Karpas-422 (cell line): ENCODE results near the gene TMEM170B. TPM values are rescaled to one million over a fixed set of nuclear protein-coding genes. Genes with fewer than 3 reads are reported as not detected.

Source experiments
- DNase-seq: peaks from one replicate; pipeline ENCODE4 v3.0.0-alpha.2; 2015
- H2AFZ ChIP-seq: fragments of 200-600 bp; sonication (generic); 2 replicates; pipeline ENCODE4 v1.6.1; 2014; ENCODE audit warnings: antibody characterized with exemption, low read length, mixed read lengths
- H3K27ac ChIP-seq: fragments of 200-600 bp; sonication (generic); 2 replicates; pipeline ENCODE4 v1.5.1; 2014; ENCODE audit warnings: mild to moderate bottlenecking, low read length, moderate library complexity
- H3K27me3 ChIP-seq: fragments of 200-600 bp; sonication (generic); 2 replicates; pipeline ENCODE4 v1.6.1; 2014; ENCODE audit warnings: low read length, mixed read lengths
- H3K36me3 ChIP-seq: fragments of 200-600 bp; sonication (generic); 2 replicates; pipeline ENCODE4 v1.6.1; 2014; ENCODE audit warnings: low read length, mixed read lengths; ENCODE audit not compliant: insufficient read depth
- H3K4me1 ChIP-seq: fragments of 200-600 bp; sonication (generic); 2 replicates; pipeline ENCODE4 v1.6.1; 2014; ENCODE audit warnings: mild to moderate bottlenecking, low read length, mixed read lengths
- H3K4me2 ChIP-seq: fragments of 200-600 bp; sonication (generic); 2 replicates; pipeline ENCODE4 v1.6.1; 2014; ENCODE audit warnings: low read length, low read depth, mild to moderate bottlenecking; ENCODE audit not compliant: poor library complexity, severe bottlenecking
- H3K4me3 ChIP-seq: fragments of 200-600 bp; sonication (generic); 2 replicates; pipeline ENCODE4 v1.5.1; 2014; ENCODE audit warnings: mild to moderate bottlenecking, antibody characterized with exemption, low read length, mixed read lengths
- H3K79me2 ChIP-seq: fragments of 200-600 bp; sonication (generic); 2 replicates; pipeline ENCODE4 v1.6.1; 2014; ENCODE audit warnings: mild to moderate bottlenecking, low read length, mixed read lengths
- H3K9ac ChIP-seq: fragments of 200-600 bp; sonication (generic); 2 replicates; pipeline ENCODE4 v1.6.0; 2014; ENCODE audit warnings: low read length
- H3K9me2 ChIP-seq: fragments of 200-600 bp; sonication (generic), shearing (Covaris generic); replicated peaks from 2 replicates; pipeline ENCODE4 v1.6.0; 2014; ENCODE audit warnings: mild to moderate bottlenecking, low read length, moderate library complexity; ENCODE audit not compliant: insufficient read depth
- H3K9me3 ChIP-seq: fragments of 300-700, 200-600 bp; sonication (generic); 2 replicates; pipeline ENCODE4 v1.6.1; 2014; ENCODE audit warnings: low read length, mixed read lengths
- H4K20me1 ChIP-seq: fragments of 200-600 bp; sonication (generic); 2 replicates; pipeline ENCODE4 v1.6.1; 2014; ENCODE audit warnings: mild to moderate bottlenecking, antibody characterized with exemption, low read length, low read depth; ENCODE audit not compliant: insufficient read depth
- total RNA-seq: library from RNA; depleted of rRNA; stranded (reverse); fragments of >200 nt; shearing (Covaris generic); gene quantifications from 2 replicates; pipeline ENCODE4 v1.2.3, GENCODE V29; 2014; ENCODE audit warnings: low replicate concordance

Gene TMEM170B
- total RNA-seq, 1 experiment from 2014 or later = 2.4 TPM

GRCh38 chr6:11621119-11621518, 83.6 kb downstream of the TMEM170B start:
- Histone ChIP-seq H3K4me3 (no peak overlapping the region), H3K79me2 (no peaks in the 10 kb centered on the region), H3K36me3 (no peaks in the 10 kb centered on the region), H4K20me1 (no peaks in the 10 kb centered on the region), H3K27ac (no peak overlapping the region), H3K9ac (no peak overlapping the region), H2AFZ (no peak overlapping the region), H3K9me2 (no peaks in the 10 kb centered on the region), H3K9me3 (no peaks in the 10 kb centered on the region), H3K4me2 (no peak overlapping the region), H3K27me3 (no peaks in the 10 kb centered on the region), H3K4me1 (peaks cover 19% of the 10 kb centered on the region)
- no peak for DNase-seq

GRCh38 chr6:11622156-11622555, 84.6 kb downstream of the TMEM170B start:
- H3K9me3 ChIP-seq = no peaks in the 10 kb centered on the region

GRCh38 chr6:11623272-11623671, 85.7 kb downstream of the TMEM170B start:
- Histone ChIP-seq H4K20me1 (no peaks in the 10 kb centered on the region), H3K36me3 (no peaks in the 10 kb centered on the region), H3K4me1 (peaks cover 29% of the 10 kb centered on the region), H3K27ac (no peak overlapping the region), H3K9ac (no peak overlapping the region), H3K9me3 (no peaks in the 10 kb centered on the region), H3K27me3 (no peaks in the 10 kb centered on the region), H3K79me2 (no peaks in the 10 kb centered on the region), H3K9me2 (no peaks in the 10 kb centered on the region), H3K4me2 (no peak overlapping the region), H3K4me3 (no peak overlapping the region), H2AFZ (no peak overlapping the region)
- no peak for DNase-seq

More at GRCh38 chr6:11622156-11622555, 84.6 kb downstream of the TMEM170B start:
- DNase-seq = no peak
- Histone ChIP-seq H3K27ac (no peak overlapping the region), H3K9ac (no peak overlapping the region), H3K4me3 (no peak overlapping the region), H3K79me2 (no peaks in the 10 kb centered on the region), H3K4me2 (no peak overlapping the region), H3K4me1 (peaks cover 24% of the 10 kb centered on the region), H2AFZ (no peak overlapping the region), H3K36me3 (no peaks in the 10 kb centered on the region), H3K9me2 (no peaks in the 10 kb centered on the region), H4K20me1 (no peaks in the 10 kb centered on the region), H3K27me3 (no peaks in the 10 kb centered on the region)

GRCh38 chr6:11625302-11625701, 87.8 kb downstream of the TMEM170B start:
- Histone ChIP-seq H3K9me3 (no peaks in the 10 kb centered on the region), H3K9ac (no peak overlapping the region), H3K79me2 (no peaks in the 10 kb centered on the region), H4K20me1 (no peaks in the 10 kb centered on the region), H2AFZ (no peak overlapping the region), H3K4me2 (no peak overlapping the region), H3K4me3 (no peak overlapping the region), H3K27me3 (no peaks in the 10 kb centered on the region), H3K27ac (no peak overlapping the region), H3K9me2 (no peaks in the 10 kb centered on the region), H3K36me3 (no peaks in the 10 kb centered on the region), H3K4me1 (peaks cover 30% of the 10 kb centered on the region)
- DNase-seq = no peak

- H3K9me3 ChIP-seq = no peaks in the 10 kb centered on the region
- no peak overlapping the region for H3K4me2 ChIP-seq
- H3K9me2 ChIP-seq = no peaks in the 10 kb centered on the region
- DNase-seq = no peak
- H3K4me3 ChIP-seq = no peak overlapping the region
- no peak overlapping the region for H3K9ac ChIP-seq
- no peak overlapping the region for H2AFZ ChIP-seq
- H3K79me2 ChIP-seq = no peaks in the 10 kb centered on the region
- no peaks in the 10 kb centered on the region for H4K20me1 ChIP-seq
- no peaks in the 10 kb centered on the region for H3K36me3 ChIP-seq
- no peaks in the 10 kb centered on the region for H3K27me3 ChIP-seq
- peaks cover 31% of the 10 kb centered on the region for H3K4me1 ChIP-seq
- no peak overlapping the region for H3K27ac ChIP-seq
These were observed 88.8 kb downstream of the TMEM170B start for GRCh38 chr6:11626356-11626755.

- Histone ChIP-seq H3K4me1 (peaks cover 38% of the 10 kb centered on the region), H3K27ac (no peak overlapping the region), H3K36me3 (no peaks in the 10 kb centered on the region), H4K20me1 (no peaks in the 10 kb centered on the region), H3K9me2 (no peaks in the 10 kb centered on the region), H3K4me2 (no peak overlapping the region), H3K4me3 (no peak overlapping the region), H3K9me3 (no peaks in the 10 kb centered on the region), H3K79me2 (no peaks in the 10 kb centered on the region), H3K9ac (no peak overlapping the region), H2AFZ (no peak overlapping the region), H3K27me3 (no peaks in the 10 kb centered on the region)
- DNase-seq = no peak
These were observed 91.0 kb downstream of the TMEM170B start for GRCh38 chr6:11628562-11628961.

GRCh38 chr6:11631008-11631407, 93.5 kb downstream of the TMEM170B start:
- H4K20me1 ChIP-seq = no peaks in the 10 kb centered on the region
- no peaks in the 10 kb centered on the region for H3K79me2 ChIP-seq
- no peak overlapping the region for H2AFZ ChIP-seq
- no peak overlapping the region; the same call in 1 of the 2 replicates for H3K27ac ChIP-seq
- H3K9ac ChIP-seq = peak overlapping the region; percentile 10; the same call in 1 of the 2 replicates
- peaks cover 38% of the 10 kb centered on the region for H3K4me1 ChIP-seq
- H3K4me2 ChIP-seq = peak overlapping the region; percentile 28
- H3K36me3 ChIP-seq = no peaks in the 10 kb centered on the region
- H3K9me2 ChIP-seq = no peaks in the 10 kb centered on the region
- no peaks in the 10 kb centered on the region for H3K9me3 ChIP-seq
- H3K27me3 ChIP-seq = no peaks in the 10 kb centered on the region
- H3K4me3 ChIP-seq = no peak overlapping the region
- no peak for DNase-seq

- Histone ChIP-seq H3K9ac (peak overlapping the region; percentile 10; the same call in 1 of the 2 replicates), H3K36me3 (no peaks in the 10 kb centered on the region), H3K27ac (no peak overlapping the region), H3K4me3 (no peak overlapping the region), H3K9me2 (no peaks in the 10 kb centered on the region), H3K9me3 (no peaks in the 10 kb centered on the region), H4K20me1 (no peaks in the 10 kb centered on the region), H2AFZ (no peak overlapping the region), H3K4me1 (peaks cover 38% of the 10 kb centered on the region), H3K79me2 (no peaks in the 10 kb centered on the region), H3K4me2 (peak overlapping the region; percentile 28), H3K27me3 (no peaks in the 10 kb centered on the region)
- no peak for DNase-seq
These were observed 94.0 kb downstream of the TMEM170B start for GRCh38 chr6:11631539-11631938.

- Histone ChIP-seq H3K9ac (no peak overlapping the region), H3K9me2 (no peaks in the 10 kb centered on the region), H4K20me1 (no peaks in the 10 kb centered on the region), H3K36me3 (no peaks in the 10 kb centered on the region), H3K4me2 (no peak overlapping the region), H3K79me2 (no peaks in the 10 kb centered on the region), H3K4me3 (no peak overlapping the region), H3K27ac (no peak overlapping the region), H3K9me3 (no peaks in the 10 kb centered on the region), H3K27me3 (no peaks in the 10 kb centered on the region), H2AFZ (no peak overlapping the region), H3K4me1 (peaks cover 32% of the 10 kb centered on the region)
- no peak for DNase-seq
These were observed 94.7 kb downstream of the TMEM170B start for GRCh38 chr6:11632231-11632630.
